CD1c-positive myeloid dendritic cell (primary cell): ENCODE results near the gene NECTIN1.

Experiments used
- DNase-seq: peaks from one replicate; pipeline ENCODE4 v3.0.0-alpha.2; 2016; ENCODE audit errors: extremely low spot score

Gene NECTIN1

GRCh38 chr11:119673052-119673758 lies 55.8 kb downstream of the NECTIN1 start:
- DNase-seq = no peak

- no peak for DNase-seq
These were observed 56.4 kb downstream of the NECTIN1 start for GRCh38 chr11:119672597-119672996.

GRCh38 chr11:119671561-119672015 lies 57.4 kb downstream of the NECTIN1 start:
- no peak for DNase-seq

GRCh38 chr11:119671051-119671450 lies 57.9 kb downstream of the NECTIN1 start:
- DNase-seq = no peak

DNA sequence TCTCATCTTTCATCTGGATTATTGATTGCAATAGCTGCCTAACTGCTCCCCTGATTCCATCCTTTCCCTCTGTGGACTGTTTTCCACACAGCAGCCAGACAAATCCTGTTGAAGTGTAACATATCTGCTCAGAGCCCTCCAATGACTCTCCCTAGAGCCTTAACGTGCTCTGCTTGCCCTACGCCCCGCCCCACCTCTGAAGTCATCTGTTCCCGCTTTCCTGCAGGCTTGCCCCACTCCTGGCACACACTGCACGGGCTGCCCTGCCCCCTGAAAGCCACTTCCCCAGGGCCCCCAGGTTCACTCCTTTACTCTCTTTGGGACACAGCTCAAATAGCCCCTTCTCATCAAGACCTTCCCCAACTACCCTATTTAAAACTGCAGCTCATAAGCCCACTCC lies 59.5 kb downstream of the NECTIN1 start:
- DNase-seq = no peak

- DNase-seq = peak; percentile 35
These were observed 60.3 kb downstream of the NECTIN1 start for GRCh38 chr11:119668676-119669075.

- DNase-seq = peak; percentile 76
These were observed 62.4 kb downstream of the NECTIN1 start for GRCh38 chr11:119666463-119667131.

DNA sequence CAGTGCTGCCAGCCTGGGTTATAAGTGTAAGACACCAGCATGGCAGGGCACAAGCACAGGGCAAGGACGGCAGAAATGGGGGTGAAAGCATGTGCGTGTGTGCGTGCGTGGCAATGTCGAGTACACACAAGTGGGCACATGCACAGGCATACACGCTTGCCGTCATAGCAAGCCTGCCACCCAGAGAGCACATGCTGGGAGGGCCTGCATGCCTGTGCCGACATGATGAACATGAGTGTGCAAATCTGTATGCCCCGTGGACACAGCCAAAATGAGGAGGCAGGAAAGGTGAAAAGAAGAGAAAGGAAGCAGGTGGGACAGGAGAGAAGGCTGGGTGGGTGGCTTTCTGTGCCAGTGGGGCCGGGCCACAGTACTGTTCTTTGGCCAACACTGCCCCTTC lies 62.9 kb downstream of the NECTIN1 start:
- DNase-seq = no peak

GRCh38 chr11:119664701-119665420 lies 64.1 kb downstream of the NECTIN1 start:
- no peak for DNase-seq

DNA sequence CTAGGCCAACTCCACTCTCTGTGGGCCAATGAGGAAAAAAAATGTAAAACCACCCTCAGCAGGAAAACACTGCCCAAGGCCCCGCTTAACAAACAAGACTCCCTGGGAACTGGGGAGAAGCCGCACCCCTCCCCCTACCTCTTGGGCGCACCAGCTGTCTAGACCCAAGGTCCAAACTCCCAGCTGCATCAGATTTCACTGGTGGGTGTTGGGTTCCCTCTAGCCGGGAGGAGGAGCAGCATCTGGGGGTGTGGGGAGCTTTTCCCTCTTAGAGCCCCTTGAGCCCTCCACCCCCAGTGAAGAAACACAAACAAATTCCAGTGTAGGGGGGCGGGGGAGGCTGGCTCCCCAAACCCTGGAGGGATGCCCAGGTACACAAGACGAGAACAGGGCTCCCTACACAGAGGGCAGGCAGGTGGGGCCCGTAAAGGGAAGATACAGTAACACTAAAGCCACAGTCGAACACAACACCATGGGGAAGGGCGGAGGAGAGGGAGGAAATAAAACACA lies 64.9 kb downstream of the NECTIN1 start:
- no peak for DNase-seq

- DNase-seq = no peak
These were observed 65.7 kb downstream of the NECTIN1 start for GRCh38 chr11:119663279-119663678.

GRCh38 chr11:119661226-119661625 lies 67.8 kb downstream of the NECTIN1 start:
- no peak for DNase-seq

DNA sequence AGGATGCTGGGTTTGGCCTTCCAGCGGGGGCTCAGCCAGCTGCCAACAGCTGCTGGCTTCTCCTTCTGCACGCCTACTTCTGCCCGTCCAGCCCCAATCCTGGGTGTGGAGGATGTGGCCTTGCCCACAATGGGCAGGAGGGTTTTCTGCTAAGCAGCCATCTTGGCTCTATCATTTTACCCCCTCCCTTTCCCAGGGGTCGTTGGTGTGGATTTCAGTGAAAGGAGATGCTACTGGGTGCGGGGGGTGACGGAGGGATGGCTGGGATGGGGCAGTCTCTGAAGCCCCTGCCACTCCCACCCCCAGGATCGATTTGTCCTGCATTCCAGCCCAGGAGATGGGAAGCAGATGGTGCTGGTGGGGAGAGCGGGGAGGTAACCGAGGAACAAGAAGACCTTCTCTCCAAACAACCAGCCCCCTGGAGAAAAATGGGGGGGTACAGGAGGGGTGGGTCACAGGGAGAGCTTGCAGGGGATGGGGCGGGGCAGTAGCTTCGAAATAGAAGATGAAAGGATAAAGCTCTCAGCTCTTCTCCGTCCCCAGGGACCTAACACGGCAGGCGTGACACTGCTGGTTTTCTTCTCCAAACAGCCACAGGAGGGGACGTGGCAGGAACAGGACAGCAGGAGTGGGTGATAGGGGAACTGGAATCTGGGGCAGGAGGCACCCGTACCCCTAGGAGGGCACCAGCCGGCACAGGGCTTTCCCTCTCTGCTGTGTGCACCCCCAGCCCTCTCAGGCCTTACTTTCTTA lies 68.9 kb downstream of the NECTIN1 start:
- DNase-seq = no peak

GRCh38 chr11:119652907-119653659 lies 75.9 kb downstream of the NECTIN1 start:
- no peak for DNase-seq

DNA sequence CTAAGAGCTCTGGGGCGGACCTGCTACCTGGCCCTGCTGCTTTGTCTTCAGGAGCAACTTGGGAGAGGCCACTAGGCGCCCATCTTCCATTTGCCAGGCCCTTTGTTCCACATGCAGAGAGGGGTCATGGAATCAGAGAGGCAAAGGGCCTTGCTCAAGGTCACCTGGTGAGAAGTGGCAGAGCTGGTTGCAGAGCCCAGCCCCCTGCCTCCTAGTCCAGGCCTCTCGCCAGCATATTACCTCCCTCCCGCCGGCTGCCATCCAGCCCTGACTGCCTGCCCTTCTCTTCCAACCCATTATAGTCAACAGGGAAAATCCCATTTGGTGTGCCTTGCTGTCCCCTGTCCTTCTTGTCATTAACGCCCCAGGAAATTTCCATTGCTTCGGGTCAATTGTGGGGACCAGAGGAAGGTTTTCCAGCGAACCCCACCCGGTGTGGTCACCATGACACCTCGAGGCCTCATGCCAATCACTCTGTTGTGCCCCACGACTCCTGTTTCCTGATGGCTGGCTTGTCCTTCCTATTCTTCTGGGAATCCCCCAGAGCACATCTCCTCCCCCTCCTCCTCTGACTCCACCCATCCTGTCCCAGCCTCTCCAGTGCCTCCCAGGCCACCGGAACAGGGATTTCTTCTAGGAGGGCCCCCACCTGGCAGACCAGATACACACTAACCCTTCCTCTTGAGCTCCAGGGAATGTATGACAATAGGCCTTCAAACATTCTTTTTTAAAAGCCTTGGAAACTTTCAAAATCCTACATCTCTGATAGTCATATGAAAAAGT lies 77.0 kb downstream of the NECTIN1 start:
- no peak for DNase-seq

DNA sequence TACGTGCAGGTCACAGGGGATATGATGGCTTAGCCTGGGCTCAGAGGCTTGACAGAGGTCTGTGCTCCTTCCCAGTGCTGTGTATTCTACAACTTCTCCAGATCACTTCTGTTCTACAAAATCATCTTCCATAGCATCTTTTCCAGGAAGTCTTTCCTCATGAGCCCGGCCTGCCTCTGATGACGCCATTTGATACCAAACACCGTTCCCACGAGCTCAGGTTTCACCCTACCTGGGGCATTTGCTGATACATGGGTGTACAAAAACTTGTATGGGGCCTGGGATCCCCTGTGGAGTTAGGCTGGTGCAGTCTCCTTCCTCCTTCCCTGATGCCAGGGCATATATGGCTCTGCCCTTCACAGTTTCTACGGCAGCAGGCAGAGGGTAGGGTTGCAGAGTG lies 78.7 kb downstream of the NECTIN1 start:
- DNase-seq = no peak

DNA sequence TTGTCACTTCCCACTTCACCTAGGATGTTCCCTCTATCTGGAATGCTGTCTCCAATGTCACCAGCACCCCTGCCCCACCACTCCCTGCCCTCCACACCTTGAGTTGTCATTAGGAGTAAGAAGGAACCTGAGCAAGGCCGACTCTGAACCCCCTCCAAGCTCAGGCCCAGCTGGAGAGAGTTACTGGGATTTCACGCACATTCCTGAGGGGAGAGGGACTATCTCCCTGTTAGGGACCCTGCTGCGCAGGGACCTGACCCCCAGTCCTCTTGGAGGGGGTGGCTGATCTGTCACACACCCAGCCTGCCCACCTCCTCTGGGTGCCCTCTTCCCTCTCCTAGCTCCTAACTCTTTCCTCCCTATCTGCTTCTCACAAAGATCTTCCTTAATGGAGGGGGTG lies 81.7 kb downstream of the NECTIN1 start:
- DNase-seq = no peak

DNA sequence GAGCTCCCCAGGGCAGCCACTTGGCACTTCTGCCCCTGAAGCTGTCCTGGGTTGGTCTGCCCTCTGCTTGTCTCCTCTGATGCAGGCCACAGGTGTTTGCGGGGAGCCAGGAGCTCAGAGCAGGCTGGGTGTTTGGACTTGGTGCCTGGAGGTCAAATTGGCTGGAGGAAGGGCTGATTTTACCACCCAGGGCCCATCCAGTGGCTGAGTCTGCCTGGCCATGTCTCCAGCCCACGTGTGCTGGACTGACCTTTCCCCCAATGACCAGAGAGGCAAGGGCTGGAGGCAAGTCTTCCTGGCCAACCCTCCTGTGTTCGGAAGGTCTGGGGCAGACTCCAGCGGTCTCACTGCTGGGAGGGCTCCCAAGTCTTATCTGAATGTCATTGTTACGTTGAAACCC lies 84.0 kb downstream of the NECTIN1 start:
- DNase-seq = no peak

DNA sequence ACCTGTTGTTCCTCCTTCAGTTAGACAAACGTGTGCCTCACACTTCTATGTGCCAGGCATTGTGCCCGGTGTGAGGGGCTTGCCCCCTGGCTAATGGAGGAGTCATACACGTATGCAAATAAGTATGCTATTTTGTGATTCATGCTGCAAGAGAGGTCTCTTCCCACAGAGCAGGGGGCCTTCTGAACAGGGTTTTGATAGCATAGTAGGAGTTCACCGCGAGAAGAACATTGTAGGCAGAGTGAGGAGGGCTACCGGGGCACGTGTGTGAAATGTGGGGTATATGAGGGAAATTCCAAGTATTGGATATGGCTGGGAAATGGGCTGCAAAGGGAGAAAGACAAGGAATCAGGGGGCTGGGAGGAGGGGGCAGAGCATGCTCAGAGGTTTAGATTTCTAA lies 84.5 kb downstream of the NECTIN1 start:
- no peak for DNase-seq

GRCh38 chr11:119643876-119644225 lies 85.1 kb downstream of the NECTIN1 start:
- DNase-seq = no peak
